ENCODE data around the gene TAB2. TPM values are rescaled to one million over a fixed set of nuclear protein-coding genes. Genes with fewer than 3 reads are reported as not detected.
"Not testable (repeated sequence)": the region's sequence is repeated elsewhere in the genome, so short reads cannot be mapped to it uniquely, and the experiment has no call there.

TAB2 gene
- total RNA-seq, 4 donors from 2014 or later, result 32.5 to 71.4 (median 43.8) TPM

DNA sequence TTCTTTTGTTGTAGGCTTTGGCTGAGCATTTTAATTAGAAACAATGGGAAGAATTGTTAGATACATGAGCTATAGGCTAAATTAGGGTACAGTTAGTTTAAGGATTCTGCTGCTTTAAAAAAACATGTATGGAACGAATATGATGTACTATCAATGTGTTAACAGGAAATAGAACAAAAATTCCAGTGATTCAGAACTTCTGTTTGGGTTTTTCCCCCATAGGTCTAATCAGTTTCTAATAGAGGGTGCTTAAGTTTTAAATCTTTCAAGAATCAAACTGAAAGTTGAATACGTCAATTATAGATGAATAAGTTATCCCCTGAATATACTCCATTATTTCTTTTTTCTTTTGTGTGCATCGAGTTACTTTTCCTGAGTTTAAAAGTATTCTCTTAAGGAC, 1.9 kb downstream of the TAB2 start:
- TF ChIP-seq POLR2A (IDR thresholded peaks at IDR 0.05) (no peak), CTCF (IDR thresholded peaks at IDR 0.05) (no peak)
- intact Hi-C loops (cut with DNase I; ENCODE audit: low total_unique reads), result no loop called here
- DNase-seq (ENCODE audit: low spot score in 2 of 2), result no peak
- 15 to 23% methylated on average over 3 of the region's 3 CpGs for WGBS, 2 donors
- no peak overlapping the region for H3K4me3 ChIP-seq (ENCODE audit: low read depth, poor library complexity, severe bottlenecking)

DNA sequence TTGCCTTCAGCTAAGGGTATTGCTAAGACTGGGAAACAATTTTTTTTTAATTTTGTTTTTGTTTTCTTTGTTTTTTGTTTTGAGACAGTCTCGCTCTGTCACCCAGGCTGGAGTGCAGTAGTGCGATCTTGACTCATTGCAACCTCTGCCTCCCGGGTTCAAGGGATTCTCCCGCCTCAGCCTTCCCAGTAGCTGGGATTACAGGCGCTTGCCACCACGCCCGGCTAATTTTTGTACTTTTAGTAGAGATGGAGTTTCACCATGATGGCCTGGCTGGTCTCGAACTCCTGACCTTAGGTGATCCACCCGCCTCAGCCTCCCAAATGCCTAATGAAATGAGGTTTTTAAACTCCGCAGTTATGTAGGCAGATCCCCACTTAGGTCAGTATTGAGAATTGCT, 2.5 kb downstream of the TAB2 start:
- intact Hi-C loops (cut with DNase I; ENCODE audit: low total_unique reads); H3K4me3 ChIP-seq (ENCODE audit: low read depth, poor library complexity, severe bottlenecking); DNase-seq (ENCODE audit: low spot score in 2 of 2): not testable (repeated sequence)
- WGBS, 2 donors, result 90 to 91% methylated on average over 10 of the region's 10 CpGs

- TF ChIP-seq CTCF (IDR thresholded peaks at IDR 0.05) (no peak), POLR2A (IDR thresholded peaks at IDR 0.05) (no peak)
- no peak overlapping the region for H3K4me3 ChIP-seq (ENCODE audit: low read depth, poor library complexity, severe bottlenecking)
- DNase-seq (ENCODE audit: low spot score in 2 of 2), result no peak
- intact Hi-C loops (cut with DNase I; ENCODE audit: low total_unique reads), result no loop called here
Observed at GRCh38 chr6:149320796-149321195, 3.3 kb downstream of the TAB2 start.

- 53 to 73% methylated on average over 2 of the region's 2 CpGs for WGBS, 2 donors
- TF ChIP-seq CTCF (IDR thresholded peaks at IDR 0.05) (no peak), POLR2A (IDR thresholded peaks at IDR 0.05) (no peak)
- no peak for DNase-seq (ENCODE audit: low spot score in 2 of 2)
- intact Hi-C loops (cut with DNase I; ENCODE audit: low total_unique reads), result no loop called here
- H3K4me3 ChIP-seq (ENCODE audit: low read depth, poor library complexity, severe bottlenecking), result no peak overlapping the region
Observed at GRCh38 chr6:149323353-149323752, 5.8 kb downstream of the TAB2 start.

- TF ChIP-seq CTCF (IDR thresholded peaks at IDR 0.05) (no peak), POLR2A (IDR thresholded peaks at IDR 0.05) (no peak)
- H3K4me3 ChIP-seq (ENCODE audit: low read depth, poor library complexity, severe bottlenecking), result no peak overlapping the region
- 56% methylated on average over 2 of the region's 2 CpGs for WGBS, 2 donors
Observed at GRCh38 chr6:149323925-149324324, 6.4 kb downstream of the TAB2 start.

DNA sequence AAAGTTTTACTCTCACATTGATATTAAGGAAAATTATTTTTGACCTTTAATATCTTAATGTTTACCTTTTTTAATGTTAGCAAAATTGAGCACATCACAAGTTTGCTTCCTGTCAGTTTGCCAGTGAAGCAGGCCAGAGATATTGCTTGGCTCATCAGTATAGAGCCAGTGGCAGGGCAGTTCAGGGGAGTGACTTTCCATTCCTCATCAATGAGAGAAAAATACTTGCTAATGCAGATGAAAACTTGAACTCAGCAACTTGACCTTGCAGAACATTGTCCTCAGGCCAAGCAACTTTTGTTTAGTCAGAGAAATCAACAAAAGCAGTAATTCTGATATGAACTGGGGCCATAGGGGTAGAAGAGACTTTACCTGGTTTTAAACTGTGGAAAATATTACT, 6.9 kb downstream of the TAB2 start:
- H3K4me3 ChIP-seq (ENCODE audit: low read depth, poor library complexity, severe bottlenecking), result no peak overlapping the region
- DNase-seq (ENCODE audit: low spot score in 2 of 2), result no peak
- intact Hi-C loops (cut with DNase I; ENCODE audit: low total_unique reads), result no loop called here
- TF ChIP-seq CTCF (IDR thresholded peaks at IDR 0.05) (no peak), POLR2A (IDR thresholded peaks at IDR 0.05) (no peak)

More at GRCh38 chr6:149323925-149324324, 6.4 kb downstream of the TAB2 start:
- intact Hi-C loops (cut with DNase I; ENCODE audit: low total_unique reads), result no loop called here
- DNase-seq (ENCODE audit: low spot score in 2 of 2), result no peak
